ENCODE data around the gene NLRP11. TPM values are rescaled to one million over a fixed set of nuclear protein-coding genes. Genes with fewer than 3 reads are reported as not detected.

The NLRP11 gene
- total RNA-seq, 1 experiment from 2014 or later: 0.15 TPM

- Histone ChIP-seq H3K27ac (ENCODE audit: low read length) (no peak overlapping the region), H3F3A (ENCODE audit: low read length, unreplicated experiment) (no peaks in the 10 kb centered on the region), H3K36me3 (ENCODE audit: low read depth, low read length) (no peaks in the 10 kb centered on the region), H3K4me1 (ENCODE audit: insufficient read depth, low read length) (no peaks in the 10 kb centered on the region), H3K9ac (ENCODE audit: low read length) (no peak overlapping the region), H4K20me1 (ENCODE audit: low read length) (no peaks in the 10 kb centered on the region), H2AFZ (ENCODE audit: low read length) (no peak overlapping the region), H3K27me3 (ENCODE audit: low read length) (peaks cover 73% of the 10 kb centered on the region), H3K4me2 (ENCODE audit: low read length) (no peak overlapping the region), H3K4me3 (ENCODE audit: low read length) (no peak overlapping the region), H3K79me2 (ENCODE audit: low read length) (no peaks in the 10 kb centered on the region), H3K9me2 (replicated peaks; ENCODE audit: low read length) (no peaks in the 10 kb centered on the region), H3K9me3 (ENCODE audit: low read length) (no peaks in the 10 kb centered on the region)
- POLR2A ChIA-PET (ENCODE audit: unreplicated experiment): no interaction called here
- no TSS peak for BruUV-seq (replicated peaks)
- no peak for DNase-seq
- ATAC-seq: no peak
- intact Hi-C loops (cut with micrococcal nuclease): no loop called here
- CTCF ChIA-PET: no interaction called here
- TF ChIP-seq CTCF (conservative IDR thresholded peaks at IDR 0.05; ENCODE audit: low read depth, low read length): no peak
- TF ChIP-seq EZH2 (IDR thresholded peaks at IDR 0.05; ENCODE audit: low read length, unreplicated experiment): no peak
- no peak for TF ChIP-seq EZH2phosphoT487 (IDR thresholded peaks at IDR 0.05; ENCODE audit: borderline replicate concordance, low read length)
Observed at GRCh38 chr19:55867101-55867500, 35.3 kb upstream of the NLRP11 start.

- ATAC-seq (no peak), DNase-seq (no peak)
- no peak for TF ChIP-seq EZH2 (IDR thresholded peaks at IDR 0.05; ENCODE audit: low read length, unreplicated experiment)
- TF ChIP-seq EZH2phosphoT487 (IDR thresholded peaks at IDR 0.05; ENCODE audit: borderline replicate concordance, low read length): no peak
- no peak for TF ChIP-seq CTCF (conservative IDR thresholded peaks at IDR 0.05; ENCODE audit: low read depth, low read length)
- no peaks in the 10 kb centered on the region for H3K79me2 ChIP-seq (ENCODE audit: low read length)
- POLR2A ChIA-PET (ENCODE audit: unreplicated experiment): no interaction called here
- no peaks in the 10 kb centered on the region for H3K9me3 ChIP-seq (ENCODE audit: low read length)
- intact Hi-C loops (cut with micrococcal nuclease): no loop called here
- no peak overlapping the region for H3K4me3 ChIP-seq (ENCODE audit: low read length)
- H3K4me2 ChIP-seq (ENCODE audit: low read length): no peak overlapping the region
- peaks cover 72% of the 10 kb centered on the region for H3K27me3 ChIP-seq (ENCODE audit: low read length)
- no peaks in the 10 kb centered on the region for H3K36me3 ChIP-seq (ENCODE audit: low read depth, low read length)
- H3F3A ChIP-seq (ENCODE audit: low read length, unreplicated experiment): no peaks in the 10 kb centered on the region
- H4K20me1 ChIP-seq (ENCODE audit: low read length): no peaks in the 10 kb centered on the region
- CTCF ChIA-PET: no interaction called here
- BruUV-seq (replicated peaks): no TSS peak
- H3K4me1 ChIP-seq (ENCODE audit: insufficient read depth, low read length): no peaks in the 10 kb centered on the region
- H3K9ac ChIP-seq (ENCODE audit: low read length): no peak overlapping the region
- H3K9me2 ChIP-seq (replicated peaks; ENCODE audit: low read length): no peaks in the 10 kb centered on the region
- H2AFZ ChIP-seq (ENCODE audit: low read length): no peak overlapping the region
- no peak overlapping the region for H3K27ac ChIP-seq (ENCODE audit: low read length)
Observed at GRCh38 chr19:55866521-55866920, 34.7 kb upstream of the NLRP11 start.

- Histone ChIP-seq H3K27ac (ENCODE audit: low read length) (no peak overlapping the region), H3K4me3 (ENCODE audit: low read length) (no peak overlapping the region), H2AFZ (ENCODE audit: low read length) (no peak overlapping the region), H3K4me2 (ENCODE audit: low read length) (no peak overlapping the region), H3K4me1 (ENCODE audit: insufficient read depth, low read length) (no peaks in the 10 kb centered on the region), H3K9ac (ENCODE audit: low read length) (no peak overlapping the region), H3K9me3 (ENCODE audit: low read length) (no peaks in the 10 kb centered on the region; the same call in 1 of the 2 replicates), H3K79me2 (ENCODE audit: low read length) (no peaks in the 10 kb centered on the region), H3K36me3 (ENCODE audit: low read depth, low read length) (no peaks in the 10 kb centered on the region), H4K20me1 (ENCODE audit: low read length) (no peaks in the 10 kb centered on the region), H3K9me2 (replicated peaks; ENCODE audit: low read length) (0 out of 2 replicates have a peak, but pooled peaks cover 4% of the 10 kb centered on the region), H3F3A (ENCODE audit: low read length, unreplicated experiment) (no peaks in the 10 kb centered on the region), H3K27me3 (ENCODE audit: low read length) (peaks cover 82% of the 10 kb centered on the region)
- POLR2A ChIA-PET (ENCODE audit: unreplicated experiment): no interaction called here
- no TSS peak for BruUV-seq (replicated peaks)
- TF ChIP-seq EZH2phosphoT487 (IDR thresholded peaks at IDR 0.05; ENCODE audit: borderline replicate concordance, low read length) (no peak), CTCF (conservative IDR thresholded peaks at IDR 0.05; ENCODE audit: low read depth, low read length) (no peak), EZH2 (IDR thresholded peaks at IDR 0.05; ENCODE audit: low read length, unreplicated experiment) (no peak)
- no peak for ATAC-seq
- intact Hi-C loops (cut with micrococcal nuclease): no loop called here
- CTCF ChIA-PET: no interaction called here
- DNase-seq: no peak
Observed at GRCh38 chr19:55858969-55859368, 27.2 kb upstream of the NLRP11 start.
